ENCODE data around the gene KCND3.
"Not testable (repeated sequence)": the region's sequence is repeated elsewhere in the genome, so short reads cannot be mapped to it uniquely, and the experiment has no call there.

The KCND3 gene

GRCh38 chr1:111802110-111802509, 187.4 kb downstream of the KCND3 start:
- FAIRE-seq = no peak

- FAIRE-seq = no peak
Observed at GRCh38 chr1:111801071-111801850, 188.2 kb downstream of the KCND3 start.

- not testable (repeated sequence) for FAIRE-seq
Observed at GRCh38 chr1:111799722-111800121, 189.7 kb downstream of the KCND3 start.

- FAIRE-seq = no peak
Observed at GRCh38 chr1:111798580-111798979, 190.9 kb downstream of the KCND3 start.

- FAIRE-seq = no peak
Observed at GRCh38 chr1:111795401-111795800, 194.1 kb downstream of the KCND3 start.

- no peak for FAIRE-seq
Observed at GRCh38 chr1:111793923-111794322, 195.5 kb downstream of the KCND3 start.

- no peak for FAIRE-seq
Observed at GRCh38 chr1:111792249-111792648, 197.2 kb downstream of the KCND3 start.

GRCh38 chr1:111791776-111792175, 197.7 kb downstream of the KCND3 start:
- FAIRE-seq = no peak

GRCh38 chr1:111789666-111790316, 199.7 kb downstream of the KCND3 start:
- FAIRE-seq = no peak

GRCh38 chr1:111789142-111789541, 200.3 kb downstream of the KCND3 start:
- FAIRE-seq = no peak

GRCh38 chr1:111786669-111787207, 202.7 kb downstream of the KCND3 start:
- no peak for FAIRE-seq

GRCh38 chr1:111784273-111784901, 205.1 kb downstream of the KCND3 start:
- no peak for FAIRE-seq

- no peak for FAIRE-seq
Observed at GRCh38 chr1:111779546-111779945, 209.9 kb downstream of the KCND3 start.

GRCh38 chr1:111778541-111779051, 210.9 kb downstream of the KCND3 start:
- FAIRE-seq = peak; percentile 84

- peak; percentile 28 for FAIRE-seq
Observed at GRCh38 chr1:111778066-111778465, 211.4 kb downstream of the KCND3 start.

GRCh38 chr1:111777301-111777700, 212.2 kb downstream of the KCND3 start:
- FAIRE-seq = no peak

GRCh38 chr1:111776861-111777260, 212.6 kb downstream of the KCND3 start:
- FAIRE-seq = no peak

- FAIRE-seq = peak; percentile 60
Observed at GRCh38 chr1:111776391-111776790, 213.1 kb downstream of the KCND3 start.

- FAIRE-seq = no peak
Observed at GRCh38 chr1:111775966-111776365, 213.5 kb downstream of the KCND3 start.

- no peak for FAIRE-seq
Observed at GRCh38 chr1:111770916-111771315, 218.6 kb downstream of the KCND3 start.

- peak; percentile 95 for FAIRE-seq
Observed at GRCh38 chr1:111769517-111770146, 219.8 kb downstream of the KCND3 start.

GRCh38 chr1:111768625-111769024, 220.8 kb downstream of the KCND3 start:
- peak; percentile 8 for FAIRE-seq

GRCh38 chr1:111768023-111768422, 221.4 kb downstream of the KCND3 start:
- no peak for FAIRE-seq
